Fibroblast of skin of back (primary cell): ENCODE measurements around the gene CD248. TPM values are rescaled to one million over a fixed set of nuclear protein-coding genes. Genes with fewer than 3 reads are reported as not detected.
A peak's percentile ranks its signal among the peaks of the same experiment; 100 is the strongest.
"Not testable (repeated sequence)": the region's sequence is repeated elsewhere in the genome, so short reads cannot be mapped to it uniquely, and the experiment has no call there.

Source experiments
- DNase-seq: peaks from one replicate; pipeline ENCODE4 v3.0.0-alpha.2; 2013
- polyA plus RNA-seq, 2 experiments: library from polyadenylated mRNA; unstranded; fragments of 120-200 nt; gene quantifications; one replicate each; pipeline ENCODE4 v1.2.1, GENCODE V29; 2013; ENCODE audit not compliant: insufficient read length in 2 of 2

Gene CD248, protein sequence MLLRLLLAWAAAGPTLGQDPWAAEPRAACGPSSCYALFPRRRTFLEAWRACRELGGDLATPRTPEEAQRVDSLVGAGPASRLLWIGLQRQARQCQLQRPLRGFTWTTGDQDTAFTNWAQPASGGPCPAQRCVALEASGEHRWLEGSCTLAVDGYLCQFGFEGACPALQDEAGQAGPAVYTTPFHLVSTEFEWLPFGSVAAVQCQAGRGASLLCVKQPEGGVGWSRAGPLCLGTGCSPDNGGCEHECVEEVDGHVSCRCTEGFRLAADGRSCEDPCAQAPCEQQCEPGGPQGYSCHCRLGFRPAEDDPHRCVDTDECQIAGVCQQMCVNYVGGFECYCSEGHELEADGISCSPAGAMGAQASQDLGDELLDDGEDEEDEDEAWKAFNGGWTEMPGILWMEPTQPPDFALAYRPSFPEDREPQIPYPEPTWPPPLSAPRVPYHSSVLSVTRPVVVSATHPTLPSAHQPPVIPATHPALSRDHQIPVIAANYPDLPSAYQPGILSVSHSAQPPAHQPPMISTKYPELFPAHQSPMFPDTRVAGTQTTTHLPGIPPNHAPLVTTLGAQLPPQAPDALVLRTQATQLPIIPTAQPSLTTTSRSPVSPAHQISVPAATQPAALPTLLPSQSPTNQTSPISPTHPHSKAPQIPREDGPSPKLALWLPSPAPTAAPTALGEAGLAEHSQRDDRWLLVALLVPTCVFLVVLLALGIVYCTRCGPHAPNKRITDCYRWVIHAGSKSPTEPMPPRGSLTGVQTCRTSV
- polyA plus RNA-seq (2013, experiment 1 of 2; ENCODE audit: insufficient read length): 640 TPM
- 461 TPM for polyA plus RNA-seq (2013, experiment 2 of 2; ENCODE audit: insufficient read length)

DNA sequence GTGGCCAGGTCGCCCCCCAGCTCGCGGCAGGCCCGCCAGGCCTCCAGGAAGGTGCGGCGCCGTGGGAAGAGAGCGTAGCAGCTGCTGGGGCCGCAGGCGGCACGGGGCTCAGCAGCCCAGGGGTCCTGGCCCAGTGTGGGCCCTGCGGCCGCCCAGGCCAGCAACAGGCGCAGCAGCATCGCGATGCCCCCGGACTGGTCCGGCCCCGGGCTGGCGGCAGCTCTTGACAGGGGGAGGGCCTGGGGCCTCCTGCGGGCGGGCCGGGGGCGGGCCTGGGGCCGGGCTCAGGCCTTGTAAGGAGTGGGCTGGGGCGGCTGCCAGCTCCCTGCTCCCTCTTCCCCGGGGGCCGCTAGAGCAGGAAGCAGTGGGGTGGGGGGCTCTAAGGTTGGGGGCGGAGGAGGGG lies at the start of gene CD248:
Gene CD248, minus strand, starts transcription at position 196 of the 403 bp plus-strand sequence. Its CDS starts 17 bp downstream, at position 179.
- DNase-seq: peak; percentile 92

GRCh38 chr11:66365711-66366619 lies 49.1 kb upstream of the CD248 start:
- DNase-seq: no peak

DNA sequence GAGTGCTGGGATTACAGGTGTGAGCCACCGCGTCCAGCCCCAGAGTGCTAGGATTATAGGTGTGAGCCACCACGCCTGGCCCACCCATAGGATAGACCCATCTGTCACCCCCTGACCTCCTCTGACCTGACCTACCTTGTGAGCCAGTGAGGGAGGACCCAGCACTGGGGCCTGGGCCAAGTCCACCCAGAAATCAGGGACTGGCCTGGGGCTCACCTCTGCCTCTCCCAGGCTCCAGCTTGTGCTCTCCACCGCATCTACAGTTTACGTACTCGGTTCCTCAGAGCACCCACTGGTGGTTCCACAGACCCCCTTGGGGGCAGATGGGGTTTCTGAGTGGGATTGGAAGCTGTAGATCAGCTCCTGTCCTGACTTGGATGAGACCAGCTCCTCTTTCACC lies 48.3 kb upstream of the CD248 start:
- DNase-seq: no peak

- peak; percentile 19 for DNase-seq
Measured at GRCh38 chr11:66363805-66364535, 47.1 kb upstream of the CD248 start.

GRCh38 chr11:66363187-66363601 lies 46.4 kb upstream of the CD248 start:
- DNase-seq: no peak

GRCh38 chr11:66362481-66363147 lies 45.8 kb upstream of the CD248 start:
- DNase-seq: no peak

DNA sequence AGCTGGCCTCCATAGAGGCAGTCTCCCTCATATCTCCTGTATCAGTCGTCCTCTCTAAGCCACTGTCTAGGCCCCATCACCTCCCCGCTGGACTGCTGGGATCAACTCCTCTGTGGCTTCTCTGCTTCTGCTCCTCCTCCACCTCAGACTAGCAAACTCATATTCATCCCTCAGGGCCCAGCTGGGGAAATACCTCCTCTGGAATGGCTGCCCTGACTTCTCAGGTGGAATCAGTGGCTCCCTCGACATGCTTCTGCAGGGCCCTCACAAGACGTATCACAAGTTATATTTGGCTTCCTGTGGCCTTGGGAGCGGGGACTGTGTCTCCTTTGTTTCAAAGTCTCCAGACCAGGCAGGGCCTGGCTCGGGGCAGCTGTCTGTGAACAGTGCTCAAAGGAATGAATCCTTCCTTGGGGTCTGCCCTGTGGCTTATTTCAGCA lies 44.7 kb upstream of the CD248 start:
- no peak for DNase-seq

DNA sequence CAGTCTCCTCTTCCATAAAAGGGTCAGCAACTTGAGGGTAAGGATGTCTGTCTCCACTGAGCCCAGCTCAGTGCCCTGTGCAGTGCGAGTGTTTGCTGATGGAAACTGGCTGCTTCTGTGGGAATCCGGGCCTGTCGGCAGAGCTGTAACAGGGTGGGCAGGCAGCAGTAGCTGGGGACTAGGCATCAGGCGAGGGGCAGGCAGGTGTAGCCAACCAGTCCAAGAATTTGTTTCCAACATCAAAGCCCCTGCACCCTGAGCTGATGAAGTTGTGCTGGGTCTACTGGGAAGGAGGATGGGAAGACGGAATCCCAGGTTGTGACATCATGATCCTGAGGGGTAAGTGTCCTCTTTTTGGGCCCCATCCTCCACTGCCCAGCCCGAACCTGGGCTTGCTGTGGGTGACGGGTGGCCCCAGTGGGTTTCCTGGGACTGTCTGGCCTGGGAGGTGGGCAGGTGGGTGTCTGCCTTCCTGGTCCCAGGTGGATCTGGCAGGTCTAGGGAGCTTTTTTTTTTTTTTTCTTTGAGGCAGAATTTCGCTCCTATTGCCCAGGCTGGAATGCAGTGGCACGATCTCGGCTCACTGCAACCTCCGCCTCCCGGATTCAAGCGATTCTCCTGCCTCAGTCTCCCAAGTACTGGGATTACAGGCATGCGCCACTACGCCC lies 43.7 kb upstream of the CD248 start:
- no peak for DNase-seq

GRCh38 chr11:66359662-66360087 lies 42.8 kb upstream of the CD248 start:
- DNase-seq: no peak

DNA sequence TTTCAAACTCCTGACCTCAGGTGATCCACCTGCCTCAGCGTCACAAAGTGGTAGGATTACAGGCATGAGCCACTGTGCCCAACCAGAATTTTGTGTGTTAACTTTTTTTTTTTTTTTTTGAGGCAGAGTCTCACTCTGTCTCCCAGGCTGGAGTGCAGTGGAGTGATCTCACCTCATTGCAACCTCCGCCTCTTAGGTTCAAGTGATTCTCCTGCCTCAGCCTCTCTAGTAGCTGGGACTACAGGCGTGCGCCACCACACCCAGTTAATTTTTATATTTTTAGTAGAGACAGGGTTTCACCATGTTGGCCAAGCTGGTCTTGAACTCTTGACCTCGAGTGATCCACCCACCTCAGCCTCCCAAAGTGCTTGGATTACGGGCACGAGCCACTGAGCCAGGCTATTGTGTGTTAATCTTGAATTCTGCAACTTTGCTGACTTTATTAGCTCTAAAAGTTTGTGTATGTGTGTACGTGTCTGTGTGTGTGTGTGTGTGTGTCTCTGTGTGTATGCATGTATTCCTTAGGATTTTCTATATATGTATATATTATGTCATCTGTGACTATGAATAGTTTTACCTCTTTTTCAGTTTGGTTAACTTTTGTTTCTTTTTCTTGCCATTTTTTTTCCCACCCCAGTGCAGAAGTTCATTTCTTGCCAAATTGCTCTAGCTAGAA lies 33.9 kb upstream of the CD248 start:
- not testable (repeated sequence) for DNase-seq

- DNase-seq: no peak
Measured at GRCh38 chr11:66349084-66349386, 32.2 kb upstream of the CD248 start.

- DNase-seq: peak; percentile 91
Measured at GRCh38 chr11:66347425-66348276, 30.8 kb upstream of the CD248 start, which contains the start of gene B4GAT1. Gene B4GAT1, minus strand, starts transcription at chr11:66347629. Its CDS starts 84 bp downstream, at chr11:66347545.

- no peak for DNase-seq
Measured at GRCh38 chr11:66346476-66347424, 29.9 kb upstream of the CD248 start.

DNA sequence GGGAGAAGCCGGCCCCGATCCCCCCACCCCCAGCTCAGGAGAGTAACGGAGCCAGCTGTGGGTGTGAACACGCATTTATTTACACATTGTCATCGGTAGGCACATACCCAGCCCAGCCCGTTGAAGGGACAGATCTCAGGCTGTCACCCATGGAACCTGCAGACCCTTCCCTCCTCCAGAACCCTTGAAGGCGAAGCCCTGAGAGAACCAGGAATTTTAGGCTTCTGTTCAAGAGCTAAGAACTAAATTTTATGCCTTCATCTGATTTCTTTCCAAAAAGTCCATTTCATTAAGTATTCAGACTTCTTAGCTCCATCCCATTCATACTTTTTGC lies 28.4 kb upstream of the CD248 start:
- no peak for DNase-seq

GRCh38 chr11:66344550-66345315 lies 27.9 kb upstream of the CD248 start, which contains the start of gene BRMS1:
Gene BRMS1, minus strand, starts transcription at chr11:66345104. Its CDS starts 2,870 bp downstream, at chr11:66342234.
- DNase-seq: peak; percentile 97

DNA sequence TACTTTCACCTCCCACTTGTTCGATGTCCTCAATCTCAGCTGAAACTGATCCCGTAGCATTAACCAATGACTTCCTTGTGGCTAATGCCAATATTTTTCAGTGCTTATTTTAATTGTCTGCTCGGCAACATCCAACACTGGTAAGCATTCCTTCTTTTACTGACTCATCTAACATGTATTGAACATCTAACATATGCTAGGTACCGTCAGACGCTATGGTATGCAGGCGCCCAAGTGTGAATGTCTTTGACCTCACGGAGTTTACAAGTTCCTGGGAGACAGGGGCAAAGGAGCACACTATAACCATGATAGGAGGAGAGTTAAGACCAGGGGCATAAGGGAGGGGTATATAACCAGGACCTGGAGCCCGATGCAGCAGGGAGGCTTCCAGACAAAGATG lies 26.3 kb upstream of the CD248 start:
- no peak for DNase-seq
